Panc1 (cell line): ENCODE results near the gene AGAP1.

Experiments
- POLR2AphosphoS5 ChIP-seq: IDR thresholded peaks from 2 replicates; pipeline ENCODE4 v1.6.1; 2012; ENCODE audit warnings: mild to moderate bottlenecking, low read depth, low read length, moderate library complexity
- SIN3A ChIP-seq: IDR thresholded peaks from 2 replicates; pipeline ENCODE4 v1.6.1; 2012; ENCODE audit warnings: low read depth, mild to moderate bottlenecking, low read length, moderate library complexity, borderline replicate concordance; ENCODE audit not compliant: insufficient read depth
- TCF7L2 ChIP-seq: IDR thresholded peaks from 2 replicates; pipeline ENCODE4 v1.6.1; 2011; ENCODE audit warnings: mild to moderate bottlenecking, low read depth, low read length, inconsistent platforms
- TF ChIP-seq, protein P1 (sequence below): fragments of 450-650 bp; IDR thresholded peaks from 2 replicates; pipeline ENCODE4 v1.5.1; 2017; ENCODE audit warnings: mild to moderate bottlenecking

- TF ChIP-seq, protein P1, sequence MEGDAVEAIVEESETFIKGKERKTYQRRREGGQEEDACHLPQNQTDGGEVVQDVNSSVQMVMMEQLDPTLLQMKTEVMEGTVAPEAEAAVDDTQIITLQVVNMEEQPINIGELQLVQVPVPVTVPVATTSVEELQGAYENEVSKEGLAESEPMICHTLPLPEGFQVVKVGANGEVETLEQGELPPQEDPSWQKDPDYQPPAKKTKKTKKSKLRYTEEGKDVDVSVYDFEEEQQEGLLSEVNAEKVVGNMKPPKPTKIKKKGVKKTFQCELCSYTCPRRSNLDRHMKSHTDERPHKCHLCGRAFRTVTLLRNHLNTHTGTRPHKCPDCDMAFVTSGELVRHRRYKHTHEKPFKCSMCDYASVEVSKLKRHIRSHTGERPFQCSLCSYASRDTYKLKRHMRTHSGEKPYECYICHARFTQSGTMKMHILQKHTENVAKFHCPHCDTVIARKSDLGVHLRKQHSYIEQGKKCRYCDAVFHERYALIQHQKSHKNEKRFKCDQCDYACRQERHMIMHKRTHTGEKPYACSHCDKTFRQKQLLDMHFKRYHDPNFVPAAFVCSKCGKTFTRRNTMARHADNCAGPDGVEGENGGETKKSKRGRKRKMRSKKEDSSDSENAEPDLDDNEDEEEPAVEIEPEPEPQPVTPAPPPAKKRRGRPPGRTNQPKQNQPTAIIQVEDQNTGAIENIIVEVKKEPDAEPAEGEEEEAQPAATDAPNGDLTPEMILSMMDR, result no peak
- TF ChIP-seq SIN3A, result no peak
- TF ChIP-seq TCF7L2, result no peak
- no peak for TF ChIP-seq POLR2AphosphoS5
Observed at GRCh38 chr2:235535423-235536130, 41.7 kb downstream of the AGAP1 start.
